Mesenchymal stem cell (in vitro differentiated cells and primary cell): ENCODE results near the gene PLET1.
A peak's percentile ranks its signal among the peaks of the same experiment; 100 is the strongest.

Experiments used
- DNase-seq: peaks from one replicate; pipeline ENCODE4 v3.0.0-alpha.2; 2013
- H2AFZ ChIP-seq: one replicate; pipeline ENCODE4 v1.6.1; 2013; ENCODE audit warnings: low read depth, mild to moderate bottlenecking, control low read depth, inconsistent platforms, low read length, moderate library complexity
- H2AK5ac ChIP-seq: 2 replicates; pipeline ENCODE4 v1.6.1; 2013; ENCODE audit warnings: low read length, moderate library complexity, mild to moderate bottlenecking, inconsistent platforms; ENCODE audit not compliant: severe bottlenecking
- H2BK120ac ChIP-seq: one replicate; pipeline ENCODE4 v1.6.1; 2013; ENCODE audit warnings: low read depth, mild to moderate bottlenecking, inconsistent platforms, low read length, moderate library complexity
- H2BK12ac ChIP-seq, 2 experiments: one replicate each; pipeline ENCODE4 v1.6.1; 2013; ENCODE audit warnings: inconsistent platforms in 2 of 2, low read length in 2 of 2, mild to moderate bottlenecking in 2 of 2, moderate library complexity in 2 of 2, control low read depth in 1 of 2
- H2BK15ac ChIP-seq: one replicate; pipeline ENCODE4 v1.6.1; 2013; ENCODE audit warnings: mild to moderate bottlenecking, low read depth, inconsistent platforms; ENCODE audit not compliant: poor library complexity, severe bottlenecking
- H2BK5ac ChIP-seq: 2 replicates; pipeline ENCODE4 v1.6.1; 2013; ENCODE audit warnings: low read depth, mild to moderate bottlenecking, low read length, control low read depth, inconsistent platforms; ENCODE audit not compliant: poor library complexity, severe bottlenecking
- H3K14ac ChIP-seq, 2 experiments: one replicate each; pipeline ENCODE4 v1.6.1; 2013; ENCODE audit warnings: inconsistent platforms in 2 of 2, low read length in 2 of 2, control low read depth in 1 of 2, mild to moderate bottlenecking in 1 of 2, moderate library complexity in 1 of 2
- H3K18ac ChIP-seq, 2 experiments: one replicate each; pipeline ENCODE4 v1.6.1; 2013; ENCODE audit warnings: inconsistent platforms in 2 of 2, low read length in 2 of 2, control low read depth in 1 of 2, low read depth in 1 of 2, mild to moderate bottlenecking in 1 of 2
- H3K23ac ChIP-seq, 2 experiments: one replicate each; pipeline ENCODE4 v1.6.1; 2013; ENCODE audit warnings: inconsistent platforms in 2 of 2, low read length in 2 of 2, mild to moderate bottlenecking in 2 of 2, moderate library complexity in 2 of 2, control low read depth in 1 of 2
- H3K27ac ChIP-seq: 2 replicates; pipeline ENCODE4 v1.5.1; 2013; ENCODE audit warnings: mild to moderate bottlenecking, moderate library complexity, low read length, control low read depth, inconsistent platforms; ENCODE audit not compliant: poor library complexity, severe bottlenecking
- H3K27me3 ChIP-seq, 2 experiments: 2 replicates each; pipeline versions ENCODE4 v1.6.1 to v1.7.0; 2013; ENCODE audit warnings: low read length in 2 of 2, mild to moderate bottlenecking in 2 of 2, moderate library complexity in 2 of 2, control low read depth in 1 of 2, inconsistent platforms in 1 of 2; ENCODE audit not compliant: control insufficient read depth in 1 of 2, insufficient read depth in 1 of 2
- H3K36me3 ChIP-seq, 2 experiments: 2 replicates each; pipeline versions ENCODE4 v1.6.1 to v1.7.0; 2013; ENCODE audit warnings: low read length in 2 of 2, control low read depth in 1 of 2, inconsistent platforms in 1 of 2, low read depth in 1 of 2, mild to moderate bottlenecking in 1 of 2; ENCODE audit not compliant: insufficient read depth in 2 of 2, control insufficient read depth in 1 of 2
- H3K4ac ChIP-seq, 2 experiments: one replicate each; pipeline ENCODE4 v1.6.1; 2013; ENCODE audit warnings: inconsistent platforms in 2 of 2, low read length in 2 of 2, mild to moderate bottlenecking in 2 of 2, moderate library complexity in 2 of 2, control low read depth in 1 of 2, low read depth in 1 of 2
- H3K4me1 ChIP-seq: 2 replicates; pipeline ENCODE4 v1.6.1; 2013; ENCODE audit warnings: low read depth, low read length, control low read depth; ENCODE audit not compliant: control insufficient read depth, insufficient read depth
- H3K4me2 ChIP-seq: 2 replicates; pipeline ENCODE4 v1.6.1; 2013; ENCODE audit warnings: low read length, mild to moderate bottlenecking, inconsistent platforms; ENCODE audit not compliant: poor library complexity, severe bottlenecking
- H3K4me3 ChIP-seq, 2 experiments: 2 replicates each; pipeline versions ENCODE4 v1.5.1 to v1.7.0; 2013; ENCODE audit warnings: low read length in 2 of 2, mild to moderate bottlenecking in 2 of 2, control low read depth in 1 of 2, low read depth in 1 of 2; ENCODE audit not compliant: insufficient read depth in 1 of 2
- H3K79me1 ChIP-seq: replicated peaks from 2 replicates; pipeline ENCODE4 v1.6.1; 2013; ENCODE audit warnings: mild to moderate bottlenecking, control low read depth, low read length, inconsistent platforms; ENCODE audit not compliant: poor library complexity, severe bottlenecking
- H3K9ac ChIP-seq: 2 replicates; pipeline ENCODE4 v1.7.0; 2013; ENCODE audit warnings: mild to moderate bottlenecking, low read length, moderate library complexity
- H3K9me3 ChIP-seq: 2 replicates; pipeline ENCODE4 v1.7.0; 2013; ENCODE audit warnings: mild to moderate bottlenecking, low read length; ENCODE audit not compliant: control insufficient read depth
- H4K8ac ChIP-seq: one replicate; pipeline ENCODE4 v1.6.1; 2013; ENCODE audit warnings: inconsistent platforms, mild to moderate bottlenecking, low read length, moderate library complexity
- H4K91ac ChIP-seq: one replicate; pipeline ENCODE4 v1.6.1; 2013; ENCODE audit warnings: mild to moderate bottlenecking, low read length, inconsistent platforms
- WGBS: methylation state at CpG from one replicate; pipeline ENCODE4 v1.1.7; 2013; ENCODE audit warnings: mixed read lengths; 5-methylcytosine and 5-hydroxymethylcytosine counted together

Gene PLET1

DNA sequence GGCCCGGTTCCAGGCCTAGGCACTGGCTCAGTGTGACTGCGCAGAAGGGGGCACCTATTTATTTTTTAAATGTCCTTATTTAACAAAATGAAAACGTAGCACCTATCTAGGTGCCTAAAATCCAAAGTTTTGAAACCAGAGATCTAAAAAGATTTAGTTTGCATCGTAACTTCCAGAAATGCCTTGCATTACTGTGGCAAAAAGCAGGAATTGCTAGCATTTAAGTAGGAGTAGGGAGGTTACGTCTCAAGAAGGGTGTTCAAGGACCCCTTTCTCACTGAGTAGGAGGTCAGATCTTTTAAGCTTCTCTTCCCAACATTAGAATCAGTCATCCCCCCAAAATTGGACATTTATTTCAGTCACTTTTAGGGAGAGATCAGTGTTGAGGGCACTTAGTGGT is 7.7 kb upstream of the PLET1 start:
- Histone ChIP-seq H2BK15ac (no peak overlapping the region), H2AK5ac (no peak overlapping the region), H3K4me3 (no peak overlapping the region), H3K4me1 (peaks cover 4% of the 10 kb centered on the region), H4K91ac (no peak overlapping the region), H3K9me3 (no peaks in the 10 kb centered on the region), H4K8ac (no peak overlapping the region), H3K27me3 (no peaks in the 10 kb centered on the region), H3K4me2 (no peak overlapping the region), H3K14ac (no peak overlapping the region), H3K79me1 (no peaks in the 10 kb centered on the region), H2BK120ac (no peak overlapping the region), H2BK12ac (no peak overlapping the region), H3K9ac (no peak overlapping the region), H3K36me3 (no peaks in the 10 kb centered on the region), H3K23ac (no peak overlapping the region), H3K4ac (no peak overlapping the region), H3K18ac (no peak overlapping the region), H3K27ac (no peak overlapping the region), H2BK5ac (no peak overlapping the region), H2AFZ (no peak overlapping the region)
- WGBS = 87% methylated on average over 3 of the region's 5 CpGs
- DNase-seq = no peak

DNA sequence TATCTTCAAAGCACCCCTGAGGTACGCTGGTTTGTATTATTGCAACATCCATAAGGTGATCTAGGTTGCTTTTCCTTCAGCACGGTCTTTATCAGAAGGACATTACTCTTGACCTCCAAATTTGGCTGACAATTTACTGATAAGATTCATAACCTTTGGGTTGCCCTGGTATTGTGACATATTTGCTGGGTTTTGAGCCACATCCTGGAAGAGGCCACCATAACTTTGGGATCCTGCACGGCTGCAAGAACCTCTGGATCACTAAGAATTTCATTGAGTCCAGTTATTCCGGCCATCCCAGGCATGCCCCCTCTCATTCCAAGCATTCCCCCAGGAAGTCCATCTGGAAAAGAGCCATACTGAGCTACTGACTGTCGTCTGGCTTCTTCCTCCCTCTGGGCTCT is 6.5 kb upstream of the PLET1 start:
- H3K79me1 ChIP-seq = no peaks in the 10 kb centered on the region
- no peaks in the 10 kb centered on the region for H3K9me3 ChIP-seq
- H2BK15ac ChIP-seq = no peak overlapping the region
- no peak overlapping the region for H3K18ac ChIP-seq
- no peak overlapping the region for H4K8ac ChIP-seq
- H3K4me3 ChIP-seq = no peak overlapping the region
- H3K4me1 ChIP-seq = peaks cover 4% of the 10 kb centered on the region
- H3K4ac ChIP-seq = no peak overlapping the region
- no peak overlapping the region for H3K27ac ChIP-seq
- H2BK120ac ChIP-seq = no peak overlapping the region
- H3K9ac ChIP-seq = no peak overlapping the region
- H2AK5ac ChIP-seq = no peak overlapping the region
- no peak overlapping the region for H2BK12ac ChIP-seq
- no peaks in the 10 kb centered on the region for H3K27me3 ChIP-seq
- H3K36me3 ChIP-seq = no peaks in the 10 kb centered on the region
- no peak overlapping the region for H4K91ac ChIP-seq
- H2BK5ac ChIP-seq = no peak overlapping the region
- 41% methylated on average over 5 of the region's 5 CpGs for WGBS
- DNase-seq = no peak
- H2AFZ ChIP-seq = no peak overlapping the region
- no peak overlapping the region for H3K14ac ChIP-seq
- H3K23ac ChIP-seq = no peak overlapping the region
- H3K4me2 ChIP-seq = no peak overlapping the region

DNA sequence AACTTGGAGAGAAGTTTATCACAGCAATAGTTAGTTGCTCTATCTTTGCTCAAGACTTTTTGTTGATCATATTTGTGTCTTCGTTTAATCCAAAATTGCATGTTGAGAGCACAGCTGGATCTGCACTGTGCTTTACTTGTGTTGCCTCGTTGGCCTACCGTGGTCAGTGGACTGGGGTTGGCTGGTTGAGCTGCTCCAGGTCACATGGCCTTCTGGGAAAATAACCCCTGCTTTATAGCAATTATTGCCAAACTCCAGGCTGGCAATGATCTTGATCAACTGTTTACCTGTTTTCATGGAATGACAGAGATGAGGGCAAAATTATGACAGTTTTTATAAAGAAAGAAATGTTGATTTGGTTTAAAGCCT is 5.7 kb upstream of the PLET1 start:
- H4K91ac ChIP-seq = peak overlapping the region; percentile 94
- no peak overlapping the region for H3K4ac ChIP-seq
- peak overlapping the region; percentile 60 for H4K8ac ChIP-seq
- peak overlapping the region in 1 of 2 experiments; percentile 87 for H2BK12ac ChIP-seq
- H3K9ac ChIP-seq = no peak overlapping the region
- no peak overlapping the region for H3K4me3 ChIP-seq
- peak overlapping the region; percentile 17 to 28 for H3K18ac ChIP-seq
- no peaks in the 10 kb centered on the region for H3K9me3 ChIP-seq
- no peak overlapping the region for H2AK5ac ChIP-seq
- no peaks in the 10 kb centered on the region for H3K27me3 ChIP-seq
- WGBS = 72% methylated on average over 3 of the region's 3 CpGs
- no peak overlapping the region for H2AFZ ChIP-seq
- H3K36me3 ChIP-seq = no peaks in the 10 kb centered on the region
- no peak overlapping the region for H3K27ac ChIP-seq
- H2BK5ac ChIP-seq = no peak overlapping the region
- H3K4me2 ChIP-seq = no peak overlapping the region
- H2BK15ac ChIP-seq = no peak overlapping the region
- H3K4me1 ChIP-seq = peaks cover 4% of the 10 kb centered on the region
- H2BK120ac ChIP-seq = no peak overlapping the region
- no peak overlapping the region for H3K23ac ChIP-seq
- H3K79me1 ChIP-seq = no peaks in the 10 kb centered on the region
- DNase-seq = no peak
- H3K14ac ChIP-seq = no peak overlapping the region

DNA sequence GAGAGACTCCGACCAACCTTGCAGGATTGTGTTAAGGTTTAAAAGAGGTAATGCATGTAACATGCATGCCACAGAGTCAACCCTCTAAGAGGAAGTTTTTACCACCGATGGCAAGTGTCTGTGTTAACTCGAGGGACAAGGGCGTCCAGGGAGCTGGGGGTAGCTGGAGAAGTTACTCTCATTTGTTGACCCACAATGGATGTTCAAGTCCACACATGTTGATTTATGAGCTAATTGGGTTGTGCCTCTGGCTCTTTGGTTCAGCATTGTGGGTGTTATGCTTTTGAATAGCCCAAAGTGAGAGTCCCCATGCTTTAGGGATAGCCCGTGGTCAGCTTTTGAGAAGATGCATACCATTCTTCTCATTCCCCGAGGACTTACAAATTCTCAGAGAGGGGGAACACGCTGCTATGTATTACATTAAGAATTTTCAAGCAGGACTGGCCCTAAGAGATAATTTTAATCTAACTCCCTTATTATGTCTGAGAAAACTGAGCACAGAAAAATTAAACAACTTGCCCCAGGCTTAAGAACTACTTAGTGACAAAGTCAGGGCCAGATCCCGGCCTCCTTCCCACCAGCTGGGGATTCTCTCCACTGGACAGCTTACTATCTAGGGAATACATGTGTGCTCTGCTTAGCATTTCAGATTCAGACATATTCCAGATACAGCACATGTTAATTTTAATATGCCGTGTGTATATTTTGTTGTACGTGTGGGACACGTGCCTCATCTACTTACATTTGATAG is 5.2 kb upstream of the PLET1 start:
- Histone ChIP-seq H3K79me1 (no peaks in the 10 kb centered on the region), H3K23ac (no peak overlapping the region), H3K14ac (no peak overlapping the region), H2BK12ac (no peak overlapping the region), H3K18ac (no peak overlapping the region), H3K4me1 (peaks cover 4% of the 10 kb centered on the region), H3K4me2 (no peak overlapping the region), H3K9ac (no peak overlapping the region), H3K9me3 (no peaks in the 10 kb centered on the region), H3K4ac (no peak overlapping the region), H3K36me3 (no peaks in the 10 kb centered on the region), H2AK5ac (no peak overlapping the region), H2BK5ac (no peak overlapping the region), H3K4me3 (no peak overlapping the region), H3K27ac (no peak overlapping the region), H4K91ac (no peak overlapping the region), H2BK120ac (no peak overlapping the region), H2BK15ac (no peak overlapping the region), H2AFZ (no peak overlapping the region), H4K8ac (no peak overlapping the region), H3K27me3 (no peaks in the 10 kb centered on the region)
- peak; percentile 43 for DNase-seq
- WGBS = 32% methylated on average over 10 of the region's 11 CpGs
